HepG2 (cell line): ENCODE data around the gene GPS1. TPM values are rescaled to one million over a fixed set of nuclear protein-coding genes. Genes with fewer than 3 reads are reported as not detected.

ENCODE experiments used
- DPF2 ChIP-seq: sonication (generic); formaldehyde crosslinking; IDR thresholded peaks from 2 replicates; pipeline ENCODE4 v1.4.0; 2020; ENCODE audit warnings: mild to moderate bottlenecking, low read depth, missing genetic modification reagents, borderline replicate concordance
- FOSL1 ChIP-seq: sonication (generic); formaldehyde crosslinking; IDR thresholded peaks from 2 replicates; pipeline ENCODE4 v1.9.0; 2021; ENCODE audit warnings: missing genetic modification reagents, borderline replicate concordance
- SRSF4 ChIP-seq: fragments of 200-400 bp; formaldehyde crosslinking; IDR thresholded peaks from one replicate; pipeline ENCODE4 v1.6.1; 2018; ENCODE audit warnings: mild to moderate bottlenecking, low read depth, low read length, moderate library complexity; ENCODE audit not compliant: poor library complexity, severe bottlenecking
- ZNF143 ChIP-seq: sonication (generic); formaldehyde crosslinking; IDR thresholded peaks from 2 replicates; pipeline ENCODE4 v1.4.0; 2020; ENCODE audit warnings: missing genetic modification reagents
- polyA plus RNA-seq, 8 experiments: library from polyadenylated mRNA; depleted of rRNA in 3 of 8; stranded (reverse) in 7 of 8; unstranded in 1 of 8; fragments of >200 nt; fragmentation: Illumina TruSeq in 4 of 8; extraction: Trizol in 4 of 8; gene quantifications; 2 replicates each; pipeline versions ENCODE4 v1.2.1 to v1.2.3, GENCODE V29; 2011 to 2016; ENCODE audit warnings: low read depth in 4 of 8, missing spikeins in 1 of 8, mixed read lengths in 1 of 8; ENCODE audit not compliant: insufficient read depth in 1 of 8
- total RNA-seq, 5 experiments: library from RNA; depleted of rRNA; stranded (reverse); fragments of >200 nt; fragmentation: Illumina TruSeq; extraction: Trizol; gene quantifications; 2 replicates each; pipeline ENCODE4 v1.2.3, GENCODE V29; 2016; ENCODE audit warnings: low read depth in 1 of 5
- TF ChIP-seq, protein P1 (sequence below): sonication (generic); formaldehyde crosslinking; IDR thresholded peaks from 2 replicates; pipeline ENCODE4 v1.4.0; 2020; ENCODE audit warnings: missing genetic modification reagents, borderline replicate concordance
- TF ChIP-seq, protein P2 (sequence below): sonication (generic); formaldehyde crosslinking; IDR thresholded peaks from 2 replicates; pipeline ENCODE4 v1.4.0; 2020; ENCODE audit warnings: mild to moderate bottlenecking, missing genetic modification reagents
- TF ChIP-seq, protein P3 (sequence below): sonication (generic); formaldehyde crosslinking; IDR thresholded peaks from 2 replicates; pipeline ENCODE4 v1.5.0; 2020; ENCODE audit warnings: mild to moderate bottlenecking, missing genetic modification reagents
- TF ChIP-seq, protein P4 (sequence below): IDR thresholded peaks from 2 replicates; pipeline ENCODE4 v1.6.1; 2018; ENCODE audit warnings: missing genetic modification reagents
- TF ChIP-seq, protein P5 (sequence below): sonication (generic); formaldehyde crosslinking; IDR thresholded peaks from 2 replicates; pipeline ENCODE4 v1.4.0; 2020; ENCODE audit warnings: missing genetic modification reagents; ENCODE audit errors: not compliant biosample characterization
- TF ChIP-seq, protein P6 (sequence below): sonication (generic); formaldehyde crosslinking; IDR thresholded peaks from 2 replicates; pipeline ENCODE4 v1.4.0; 2020; ENCODE audit warnings: mild to moderate bottlenecking, missing genetic modification reagents
- TF ChIP-seq, protein P7 (sequence below): sonication (generic); formaldehyde crosslinking; IDR thresholded peaks from 2 replicates; pipeline ENCODE4 v1.4.0; 2020; ENCODE audit warnings: missing genetic modification reagents
- TF ChIP-seq, protein P8 (sequence below): IDR thresholded peaks from 2 replicates; pipeline ENCODE4 v1.6.1; 2016; ENCODE audit warnings: missing biosample characterization, missing genetic modification reagents, low read depth

The GPS1 gene
- total and polyA plus RNA-seq, 2 of the 13 experiments (the other 11 are each of a cell fraction or from before 2014, with no cell fraction given), result 124 to 128 TPM

DNA sequence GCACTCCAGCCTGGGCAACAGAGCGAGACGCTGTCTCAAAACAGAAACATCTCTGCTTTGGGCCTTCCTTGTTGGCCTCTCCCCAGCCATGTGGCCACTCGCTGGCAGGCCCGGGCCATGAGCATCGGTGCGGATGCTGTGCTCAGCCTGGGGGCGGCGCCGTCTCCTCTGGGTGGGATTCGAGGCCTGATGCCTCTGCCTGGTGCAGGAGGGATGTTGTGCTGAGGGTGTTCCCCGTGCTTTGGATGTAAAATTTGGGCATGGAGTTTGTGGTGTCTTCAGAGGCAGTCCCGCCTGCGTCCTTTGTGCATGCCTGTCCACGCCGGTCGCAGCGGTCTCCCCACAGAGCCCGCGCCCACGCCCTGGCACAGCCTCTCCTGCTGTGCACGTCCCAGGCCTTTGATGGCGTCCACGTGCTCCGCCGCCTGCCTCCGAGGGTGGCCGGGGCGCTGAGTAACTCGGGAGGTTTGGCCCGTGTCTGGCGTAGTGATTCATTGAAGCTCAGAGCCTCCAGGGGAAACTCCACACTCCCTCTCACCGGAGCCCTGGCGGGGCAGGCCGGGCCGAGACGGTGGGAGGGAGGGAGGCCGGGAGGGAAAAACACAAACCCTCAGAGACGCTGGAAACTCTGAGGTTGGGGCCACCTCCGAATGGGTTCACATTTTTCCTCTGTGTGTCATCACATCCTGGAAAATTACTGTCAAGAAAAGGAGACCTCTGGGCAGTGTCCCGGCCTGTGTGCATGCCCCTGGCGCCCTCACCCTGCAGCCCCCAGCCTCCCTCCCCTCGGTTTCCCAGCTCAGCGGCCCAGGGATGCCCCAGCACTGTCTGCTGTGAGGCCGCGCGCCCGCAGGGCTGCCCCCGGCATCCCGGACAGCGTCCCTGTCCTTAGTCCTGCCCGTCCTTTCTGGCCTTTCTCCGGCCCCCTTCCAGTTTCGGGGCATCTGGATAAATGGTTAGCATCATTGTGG is 48.0 kb upstream of the GPS1 start (continued):
- TF ChIP-seq, protein P1, sequence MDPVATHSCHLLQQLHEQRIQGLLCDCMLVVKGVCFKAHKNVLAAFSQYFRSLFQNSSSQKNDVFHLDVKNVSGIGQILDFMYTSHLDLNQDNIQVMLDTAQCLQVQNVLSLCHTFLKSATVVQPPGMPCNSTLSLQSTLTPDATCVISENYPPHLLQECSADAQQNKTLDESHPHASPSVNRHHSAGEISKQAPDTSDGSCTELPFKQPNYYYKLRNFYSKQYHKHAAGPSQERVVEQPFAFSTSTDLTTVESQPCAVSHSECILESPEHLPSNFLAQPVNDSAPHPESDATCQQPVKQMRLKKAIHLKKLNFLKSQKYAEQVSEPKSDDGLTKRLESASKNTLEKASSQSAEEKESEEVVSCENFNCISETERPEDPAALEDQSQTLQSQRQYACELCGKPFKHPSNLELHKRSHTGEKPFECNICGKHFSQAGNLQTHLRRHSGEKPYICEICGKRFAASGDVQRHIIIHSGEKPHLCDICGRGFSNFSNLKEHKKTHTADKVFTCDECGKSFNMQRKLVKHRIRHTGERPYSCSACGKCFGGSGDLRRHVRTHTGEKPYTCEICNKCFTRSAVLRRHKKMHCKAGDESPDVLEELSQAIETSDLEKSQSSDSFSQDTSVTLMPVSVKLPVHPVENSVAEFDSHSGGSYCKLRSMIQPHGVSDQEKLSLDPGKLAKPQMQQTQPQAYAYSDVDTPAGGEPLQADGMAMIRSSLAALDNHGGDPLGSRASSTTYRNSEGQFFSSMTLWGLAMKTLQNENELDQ (CRISPR knock-in tag), result no peak; the same call in 1 of the 2 replicates
- TF ChIP-seq DPF2 (0 out of 2 replicates have a peak, but pooled peaks have one; percentile 12), ZNF143 (CRISPR knock-in tag) (peak; percentile 62; the same call in 1 of the 2 replicates), FOSL1 (CRISPR knock-in tag) (peak; percentile 39; the same call in 1 of the 2 replicates), SRSF4 (no peak)
- TF ChIP-seq, protein P2, sequence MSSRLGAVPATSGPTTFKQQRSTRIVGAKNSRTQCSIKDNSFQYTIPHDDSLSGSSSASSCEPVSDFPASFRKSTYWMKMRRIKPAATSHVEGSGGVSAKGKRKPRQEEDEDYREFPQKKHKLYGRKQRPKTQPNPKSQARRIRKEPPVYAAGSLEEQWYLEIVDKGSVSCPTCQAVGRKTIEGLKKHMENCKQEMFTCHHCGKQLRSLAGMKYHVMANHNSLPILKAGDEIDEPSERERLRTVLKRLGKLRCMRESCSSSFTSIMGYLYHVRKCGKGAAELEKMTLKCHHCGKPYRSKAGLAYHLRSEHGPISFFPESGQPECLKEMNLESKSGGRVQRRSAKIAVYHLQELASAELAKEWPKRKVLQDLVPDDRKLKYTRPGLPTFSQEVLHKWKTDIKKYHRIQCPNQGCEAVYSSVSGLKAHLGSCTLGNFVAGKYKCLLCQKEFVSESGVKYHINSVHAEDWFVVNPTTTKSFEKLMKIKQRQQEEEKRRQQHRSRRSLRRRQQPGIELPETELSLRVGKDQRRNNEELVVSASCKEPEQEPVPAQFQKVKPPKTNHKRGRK, result 0 out of 2 replicates have a peak, but pooled peaks have one; percentile 70
- TF ChIP-seq, protein P3, sequence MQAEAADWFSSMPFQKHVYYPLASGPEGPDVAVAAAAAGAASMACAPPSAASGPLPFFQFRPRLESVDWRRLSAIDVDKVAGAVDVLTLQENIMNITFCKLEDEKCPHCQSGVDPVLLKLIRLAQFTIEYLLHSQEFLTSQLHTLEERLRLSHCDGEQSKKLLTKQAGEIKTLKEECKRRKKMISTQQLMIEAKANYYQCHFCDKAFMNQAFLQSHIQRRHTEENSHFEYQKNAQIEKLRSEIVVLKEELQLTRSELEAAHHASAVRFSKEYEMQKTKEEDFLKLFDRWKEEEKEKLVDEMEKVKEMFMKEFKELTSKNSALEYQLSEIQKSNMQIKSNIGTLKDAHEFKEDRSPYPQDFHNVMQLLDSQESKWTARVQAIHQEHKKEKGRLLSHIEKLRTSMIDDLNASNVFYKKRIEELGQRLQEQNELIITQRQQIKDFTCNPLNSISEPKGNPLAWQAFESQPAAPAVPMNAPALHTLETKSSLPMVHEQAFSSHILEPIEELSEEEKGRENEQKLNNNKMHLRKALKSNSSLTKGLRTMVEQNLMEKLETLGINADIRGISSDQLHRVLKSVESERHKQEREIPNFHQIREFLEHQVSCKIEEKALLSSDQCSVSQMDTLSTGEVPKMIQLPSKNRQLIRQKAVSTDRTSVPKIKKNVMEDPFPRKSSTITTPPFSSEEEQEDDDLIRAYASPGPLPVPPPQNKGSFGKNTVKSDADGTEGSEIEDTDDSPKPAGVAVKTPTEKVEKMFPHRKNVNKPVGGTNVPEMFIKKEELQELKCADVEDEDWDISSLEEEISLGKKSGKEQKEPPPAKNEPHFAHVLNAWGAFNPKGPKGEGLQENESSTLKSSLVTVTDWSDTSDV (CRISPR knock-in tag), result no peak
- TF ChIP-seq, protein P4, sequence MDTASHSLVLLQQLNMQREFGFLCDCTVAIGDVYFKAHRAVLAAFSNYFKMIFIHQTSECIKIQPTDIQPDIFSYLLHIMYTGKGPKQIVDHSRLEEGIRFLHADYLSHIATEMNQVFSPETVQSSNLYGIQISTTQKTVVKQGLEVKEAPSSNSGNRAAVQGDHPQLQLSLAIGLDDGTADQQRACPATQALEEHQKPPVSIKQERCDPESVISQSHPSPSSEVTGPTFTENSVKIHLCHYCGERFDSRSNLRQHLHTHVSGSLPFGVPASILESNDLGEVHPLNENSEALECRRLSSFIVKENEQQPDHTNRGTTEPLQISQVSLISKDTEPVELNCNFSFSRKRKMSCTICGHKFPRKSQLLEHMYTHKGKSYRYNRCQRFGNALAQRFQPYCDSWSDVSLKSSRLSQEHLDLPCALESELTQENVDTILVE (CRISPR knock-in tag), result peak; percentile 81
- TF ChIP-seq, protein P5, sequence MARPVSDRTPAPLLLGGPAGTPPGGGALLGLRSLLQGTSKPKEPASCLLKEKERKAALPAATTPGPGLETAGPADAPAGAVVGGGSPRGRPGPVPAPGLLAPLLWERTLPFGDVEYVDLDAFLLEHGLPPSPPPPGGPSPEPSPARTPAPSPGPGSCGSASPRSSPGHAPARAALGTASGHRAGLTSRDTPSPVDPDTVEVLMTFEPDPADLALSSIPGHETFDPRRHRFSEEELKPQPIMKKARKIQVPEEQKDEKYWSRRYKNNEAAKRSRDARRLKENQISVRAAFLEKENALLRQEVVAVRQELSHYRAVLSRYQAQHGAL (CRISPR knock-in tag), result peak; percentile 51
- TF ChIP-seq, protein P6, sequence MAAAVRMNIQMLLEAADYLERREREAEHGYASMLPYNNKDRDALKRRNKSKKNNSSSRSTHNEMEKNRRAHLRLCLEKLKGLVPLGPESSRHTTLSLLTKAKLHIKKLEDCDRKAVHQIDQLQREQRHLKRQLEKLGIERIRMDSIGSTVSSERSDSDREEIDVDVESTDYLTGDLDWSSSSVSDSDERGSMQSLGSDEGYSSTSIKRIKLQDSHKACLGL (CRISPR knock-in tag), result peak; percentile 81; the same call in 1 of the 2 replicates
- TF ChIP-seq, protein P7, sequence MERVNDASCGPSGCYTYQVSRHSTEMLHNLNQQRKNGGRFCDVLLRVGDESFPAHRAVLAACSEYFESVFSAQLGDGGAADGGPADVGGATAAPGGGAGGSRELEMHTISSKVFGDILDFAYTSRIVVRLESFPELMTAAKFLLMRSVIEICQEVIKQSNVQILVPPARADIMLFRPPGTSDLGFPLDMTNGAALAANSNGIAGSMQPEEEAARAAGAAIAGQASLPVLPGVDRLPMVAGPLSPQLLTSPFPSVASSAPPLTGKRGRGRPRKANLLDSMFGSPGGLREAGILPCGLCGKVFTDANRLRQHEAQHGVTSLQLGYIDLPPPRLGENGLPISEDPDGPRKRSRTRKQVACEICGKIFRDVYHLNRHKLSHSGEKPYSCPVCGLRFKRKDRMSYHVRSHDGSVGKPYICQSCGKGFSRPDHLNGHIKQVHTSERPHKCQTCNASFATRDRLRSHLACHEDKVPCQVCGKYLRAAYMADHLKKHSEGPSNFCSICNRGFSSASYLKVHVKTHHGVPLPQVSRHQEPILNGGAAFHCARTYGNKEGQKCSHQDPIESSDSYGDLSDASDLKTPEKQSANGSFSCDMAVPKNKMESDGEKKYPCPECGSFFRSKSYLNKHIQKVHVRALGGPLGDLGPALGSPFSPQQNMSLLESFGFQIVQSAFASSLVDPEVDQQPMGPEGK (CRISPR knock-in tag), result peak; percentile 92
- TF ChIP-seq, protein P8, sequence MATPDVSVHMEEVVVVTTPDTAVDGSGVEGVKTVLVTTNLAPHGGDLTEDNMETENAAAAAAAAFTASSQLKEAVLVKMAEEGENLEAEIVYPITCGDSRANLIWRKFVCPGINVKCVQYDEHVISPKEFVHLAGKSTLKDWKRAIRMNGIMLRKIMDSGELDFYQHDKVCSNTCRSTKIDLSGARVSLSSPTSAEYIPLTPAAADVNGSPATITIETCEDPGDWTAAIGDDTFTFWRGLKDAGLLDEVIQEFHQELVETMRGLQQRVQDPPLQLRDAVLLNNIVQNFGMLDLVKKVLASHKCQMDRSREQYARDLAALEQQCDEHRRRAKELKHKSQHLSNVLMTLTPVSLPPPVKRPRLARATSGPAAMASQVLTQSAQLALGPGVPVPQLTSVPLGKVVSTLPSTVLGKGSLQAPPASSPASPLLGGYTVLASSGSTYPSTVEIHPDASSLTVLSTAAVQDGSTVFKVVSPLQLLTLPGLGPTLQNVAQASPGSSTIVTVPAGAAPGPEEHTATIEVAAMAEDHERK (CRISPR knock-in tag), result no peak
